Natural killer cell (primary cell): Measurements from ENCODE around the gene CDC42BPG. TPM values are rescaled to one million over a fixed set of nuclear protein-coding genes. Genes with fewer than 3 reads are reported as not detected.

Experiments
- ATAC-seq, 3 donors: fragments of 150-1000 bp in 2 of 3; fragments of 200-7000 bp in 1 of 3; cut with Tn5 transposase; 1 replicate in 1 of 3; 2 replicates in 2 of 3; pipeline ENCODE4 v1.10.0; 2021; ENCODE audit warnings: mild to moderate bottlenecking in 2 of 3, moderate library complexity in 2 of 3
- DNase-seq, 2 donors: peaks; one replicate each; pipeline versions ENCODE4 v3.0.0 to v3.0.0-alpha.2; 2013 to 2021; ENCODE audit warnings: mixed read lengths in 1 of 2
- H3K27ac ChIP-seq: one replicate; pipeline ENCODE4 v1.5.1; 2013; ENCODE audit warnings: mild to moderate bottlenecking, low read length
- H3K27me3 ChIP-seq: one replicate; pipeline ENCODE4 v1.6.1; 2013; ENCODE audit warnings: low read length; ENCODE audit not compliant: control insufficient read depth, insufficient read depth
- H3K36me3 ChIP-seq: one replicate; pipeline ENCODE4 v1.6.1; 2013; ENCODE audit warnings: low read length; ENCODE audit not compliant: control insufficient read depth, insufficient read depth
- H3K4me1 ChIP-seq: one replicate; pipeline ENCODE4 v1.6.1; 2013; ENCODE audit warnings: low read length; ENCODE audit not compliant: control insufficient read depth, insufficient read depth
- H3K4me3 ChIP-seq: one replicate; pipeline ENCODE4 v1.5.1; 2013; ENCODE audit warnings: low read length
- H3K9me3 ChIP-seq: one replicate; pipeline ENCODE4 v1.6.1; 2013; ENCODE audit warnings: low read length; ENCODE audit not compliant: control insufficient read depth, insufficient read depth
- H3K27ac Mint-ChIP-seq, 2 donors: one replicate each; pipeline ENCODE4 v1.8.0; 2022; ENCODE audit warnings: mild to moderate bottlenecking in 2 of 2, mixed read lengths in 2 of 2, moderate library complexity in 1 of 2
- H3K27me3 Mint-ChIP-seq, 2 donors: one replicate each; pipeline ENCODE4 v1.8.0; 2022; ENCODE audit warnings: low read depth in 2 of 2, mixed read lengths in 2 of 2
- H3K36me3 Mint-ChIP-seq: one replicate; pipeline ENCODE4 v1.8.0; 2022; ENCODE audit warnings: mixed read lengths
- H3K4me1 Mint-ChIP-seq, 2 donors: one replicate each; pipeline ENCODE4 v1.8.0; 2022; ENCODE audit warnings: mixed read lengths in 2 of 2
- H3K4me3 Mint-ChIP-seq: one replicate; pipeline ENCODE4 v1.8.0; 2022; ENCODE audit warnings: mild to moderate bottlenecking, moderate library complexity, mixed read lengths
- H3K9me3 Mint-ChIP-seq, 2 donors: one replicate each; pipeline ENCODE4 v1.8.0; 2022; ENCODE audit warnings: mixed read lengths in 2 of 2
- WGBS: methylation state at CpG from one replicate; pipeline ENCODE4 v1.1.7; 2013; ENCODE audit warnings: missing lambda C conversion rate; ENCODE audit not compliant: insufficient coverage; 5-methylcytosine and 5-hydroxymethylcytosine counted together
- intact Hi-C: fragments of 100-400 bp; cut with micrococcal nuclease; formaldehyde crosslinking; loops from one replicate; pipeline ENCODE4 v1.14.2; 2022
- total RNA-seq, 4 donors: library from RNA; stranded (reverse); fragments of 120-200 nt in 1 of 4; gene quantifications; one replicate each; pipeline versions ENCODE4 v1.2.3 to v1.2.4, GENCODE V29; 2013 to 2022
- TF ChIP-seq, protein P1 (sequence below): fragments of 200-600 bp; IDR thresholded peaks from one replicate; pipeline ENCODE4 v1.8.0; 2022; ENCODE audit warnings: antibody characterized with exemption

The CDC42BPG gene
- total RNA-seq, 3 donors from 2014 or later (not counting 1 experiment from before 2014, with no cell fraction given): 8.2 to 12.7 (median 10.7) TPM

DNA sequence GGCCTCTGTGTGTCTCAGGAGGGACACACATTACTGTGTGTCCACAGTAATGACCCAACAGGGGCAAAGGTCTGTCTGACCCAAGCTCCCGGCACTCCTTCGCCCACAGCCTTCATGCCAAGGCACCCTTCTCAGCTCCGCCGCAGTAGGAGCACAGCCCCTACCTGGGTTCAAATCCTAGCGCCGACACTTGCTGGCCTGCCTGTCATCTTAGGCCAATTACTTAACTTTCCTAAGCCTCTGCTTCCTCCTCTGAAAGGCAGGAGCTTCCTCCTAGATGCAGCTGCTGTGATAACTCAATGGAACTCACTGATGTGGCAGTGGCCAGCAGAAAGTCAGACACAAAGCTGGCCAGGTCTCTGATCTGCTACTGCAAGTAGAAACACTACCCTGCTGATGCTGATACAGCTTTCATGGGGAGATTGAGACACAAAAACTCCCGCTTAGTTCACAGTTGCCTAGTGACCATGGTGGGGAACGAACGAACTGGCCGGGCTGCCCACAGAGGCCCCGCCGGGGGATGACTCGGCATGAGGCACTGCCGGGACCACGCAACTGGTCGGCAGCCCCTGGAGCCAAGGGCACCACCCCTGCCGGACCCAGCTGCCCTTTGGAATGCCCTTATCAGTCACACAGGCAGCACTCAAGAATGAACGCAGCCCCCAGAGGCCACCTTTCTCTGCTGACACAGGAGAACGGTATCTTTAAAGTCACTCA, 25.9 kb upstream of the CDC42BPG start:
- intact Hi-C loops: loop anchor here (1.0 kb wide), 1 partner anchor 8 kb away; the partner anchor contains the start of gene EHD1
- peak overlapping the region; percentile 76 for H3K4me3 Mint-ChIP-seq
- Histone ChIP-seq H3K27me3 (no peaks in the 10 kb centered on the region), H3K4me3 (no peak overlapping the region), H3K9me3 (no peaks in the 10 kb centered on the region), H3K36me3 (peaks cover 68% of the 10 kb centered on the region), H3K4me1 (peaks cover 99% of the 10 kb centered on the region), H3K27ac (peak overlapping the region; percentile 55)
- no peaks in the 10 kb centered on the region for H3K9me3 Mint-ChIP-seq
- no peaks in the 10 kb centered on the region for H3K27me3 Mint-ChIP-seq
- H3K4me1 Mint-ChIP-seq: peaks cover 75 to 78% of the 10 kb centered on the region in 2 donors
- TF ChIP-seq, protein P1, sequence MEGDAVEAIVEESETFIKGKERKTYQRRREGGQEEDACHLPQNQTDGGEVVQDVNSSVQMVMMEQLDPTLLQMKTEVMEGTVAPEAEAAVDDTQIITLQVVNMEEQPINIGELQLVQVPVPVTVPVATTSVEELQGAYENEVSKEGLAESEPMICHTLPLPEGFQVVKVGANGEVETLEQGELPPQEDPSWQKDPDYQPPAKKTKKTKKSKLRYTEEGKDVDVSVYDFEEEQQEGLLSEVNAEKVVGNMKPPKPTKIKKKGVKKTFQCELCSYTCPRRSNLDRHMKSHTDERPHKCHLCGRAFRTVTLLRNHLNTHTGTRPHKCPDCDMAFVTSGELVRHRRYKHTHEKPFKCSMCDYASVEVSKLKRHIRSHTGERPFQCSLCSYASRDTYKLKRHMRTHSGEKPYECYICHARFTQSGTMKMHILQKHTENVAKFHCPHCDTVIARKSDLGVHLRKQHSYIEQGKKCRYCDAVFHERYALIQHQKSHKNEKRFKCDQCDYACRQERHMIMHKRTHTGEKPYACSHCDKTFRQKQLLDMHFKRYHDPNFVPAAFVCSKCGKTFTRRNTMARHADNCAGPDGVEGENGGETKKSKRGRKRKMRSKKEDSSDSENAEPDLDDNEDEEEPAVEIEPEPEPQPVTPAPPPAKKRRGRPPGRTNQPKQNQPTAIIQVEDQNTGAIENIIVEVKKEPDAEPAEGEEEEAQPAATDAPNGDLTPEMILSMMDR: no peak
- ATAC-seq (peak; percentile 25 to 51 (median 33)), DNase-seq (no peak)
- 39% methylated on average over 19 of the region's 19 CpGs for WGBS
- H3K36me3 Mint-ChIP-seq: no peaks in the 10 kb centered on the region
- H3K27ac Mint-ChIP-seq: peak overlapping the region; percentile 87

DNA sequence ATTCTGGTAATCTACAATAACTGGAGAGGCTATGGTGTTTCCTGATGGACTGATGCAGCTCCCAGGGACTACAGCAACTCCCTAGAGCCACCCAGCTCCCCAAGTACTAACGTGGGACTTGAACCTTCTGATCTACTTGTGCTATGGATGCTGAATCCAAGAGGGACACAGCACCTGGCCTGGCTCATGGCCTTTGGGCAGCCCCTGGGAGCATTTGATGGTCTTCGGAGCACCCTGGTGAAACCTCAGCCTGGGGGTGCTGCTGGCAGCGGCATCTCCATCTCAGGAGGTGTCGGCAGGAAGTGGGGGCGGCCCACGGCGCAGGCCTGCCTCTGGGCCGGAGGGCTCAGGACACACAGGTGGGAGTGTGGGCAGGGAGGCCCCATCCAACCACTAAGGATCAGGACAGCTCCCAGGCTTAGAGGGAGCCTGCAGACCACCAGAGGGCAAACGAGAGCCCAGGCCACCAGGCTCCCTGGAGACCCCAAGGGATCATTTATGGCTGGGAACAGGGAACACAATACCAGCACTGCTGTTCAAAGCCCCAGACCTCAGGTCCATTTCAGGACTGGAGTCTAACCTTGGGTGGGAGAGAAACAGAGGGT, 25.2 kb upstream of the CDC42BPG start:
- peak in 1 of 2 donors; percentile 62 for DNase-seq
- H3K9me3 ChIP-seq: no peaks in the 10 kb centered on the region
- intact Hi-C loops: loop anchor here (1.0 kb wide), 1 partner anchor 9 kb away; the partner anchor contains the start of gene EHD1
- ATAC-seq: peak in 2 of 3 donors; percentile 22 to 40
- H3K36me3 ChIP-seq: peaks cover 65% of the 10 kb centered on the region
- peaks cover 99% of the 10 kb centered on the region for H3K4me1 ChIP-seq
- Mint-ChIP-seq H3K27ac (peak overlapping the region; percentile 87), H3K4me1 (peaks cover 74 to 78% of the 10 kb centered on the region in 2 donors), H3K4me3 (peak overlapping the region; percentile 76), H3K36me3 (no peaks in the 10 kb centered on the region), H3K9me3 (no peaks in the 10 kb centered on the region), H3K27me3 (no peaks in the 10 kb centered on the region)
- no peaks in the 10 kb centered on the region for H3K27me3 ChIP-seq
- WGBS: 16% methylated on average over 9 of the region's 9 CpGs
- peak overlapping the region; percentile 55 for H3K27ac ChIP-seq
- peak overlapping the region; percentile 0 for H3K4me3 ChIP-seq
- TF ChIP-seq, protein P1: peak; percentile 22

DNA sequence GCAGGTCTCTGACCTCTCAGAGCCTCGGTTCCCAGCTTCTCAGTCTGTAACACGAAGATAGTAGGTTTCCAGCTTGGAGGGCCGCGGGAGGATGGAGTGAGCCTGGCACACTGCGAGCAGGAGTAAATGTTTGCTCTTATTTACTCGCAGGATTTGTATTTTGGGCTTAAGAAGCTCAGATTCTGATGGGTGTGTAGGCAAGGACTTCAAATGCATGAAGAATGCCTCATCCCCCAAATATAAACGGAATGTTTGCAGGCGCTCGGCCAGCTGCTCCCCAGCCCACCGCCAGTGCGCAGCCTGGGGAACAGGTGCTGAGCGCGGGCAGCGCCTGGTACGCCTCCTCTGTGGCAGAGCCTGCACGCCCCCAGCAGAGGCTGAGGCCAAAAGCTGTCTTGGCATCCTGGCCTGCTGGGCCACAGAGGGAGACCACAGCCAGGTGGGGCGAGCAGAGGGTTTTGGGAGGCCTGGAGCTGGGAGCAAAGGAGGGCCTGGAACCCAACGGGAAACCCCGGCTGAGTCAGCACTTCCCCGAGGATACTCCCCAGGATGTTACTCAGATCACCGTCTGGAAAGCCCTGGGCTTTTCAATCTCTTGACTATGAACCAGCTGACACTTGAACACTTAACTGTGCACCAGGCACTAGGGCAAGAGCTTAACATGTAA, 24.6 kb upstream of the CDC42BPG start:
- peak overlapping the region; percentile 76 for H3K4me3 Mint-ChIP-seq
- WGBS: 36% methylated on average over 21 of the region's 21 CpGs
- peaks cover 59% of the 10 kb centered on the region for H3K36me3 ChIP-seq
- H3K27me3 ChIP-seq: no peaks in the 10 kb centered on the region
- H3K27ac Mint-ChIP-seq: peak overlapping the region; percentile 87
- TF ChIP-seq, protein P1: no peak
- no peaks in the 10 kb centered on the region for H3K9me3 Mint-ChIP-seq
- peak overlapping the region; percentile 55 for H3K27ac ChIP-seq
- DNase-seq: peak in 1 of 2 donors; percentile 69
- intact Hi-C loops: no loop called here
- H3K4me3 ChIP-seq: peak overlapping the region; percentile 0
- H3K4me1 Mint-ChIP-seq: peaks cover 71 to 78% of the 10 kb centered on the region in 2 donors
- no peaks in the 10 kb centered on the region for H3K36me3 Mint-ChIP-seq
- no peaks in the 10 kb centered on the region for H3K27me3 Mint-ChIP-seq
- peak in 2 of 3 donors; percentile 7 to 32 for ATAC-seq
- no peaks in the 10 kb centered on the region for H3K9me3 ChIP-seq
- H3K4me1 ChIP-seq: peaks cover 99% of the 10 kb centered on the region
